Calu3 (cell line): ENCODE results near the gene GMFB. TPM values are rescaled to one million over a fixed set of nuclear protein-coding genes. Genes with fewer than 3 reads are reported as not detected.
A peak's percentile ranks its signal among the peaks of the same experiment; 100 is the strongest.

Source experiments
- BruUV-seq: library from RNA; stranded (reverse); fragments of 400-500 nt; replicated peaks from 2 replicates; lab custom pipeline; 2021; lab: Mats Ljungman, UMichigan
- CTCF ChIA-PET: fragments of 300-600 bp; sonication (Branson Sonifier 250); formaldehyde crosslinking; loops from one replicate; lab custom pipeline; 2022; ENCODE audit warnings: antibody characterized with exemption; lab: Charles Lee
- DNase-seq: peaks from one replicate; pipeline ENCODE4 v3.0.0; 2022
- H3K27ac Mint-ChIP-seq: one replicate; pipeline ENCODE4 v1.8.0; 2022; ENCODE audit warnings: mixed read lengths; ENCODE audit not compliant: unreplicated experiment
- H3K27me3 Mint-ChIP-seq: one replicate; pipeline ENCODE4 v1.8.0; 2022; ENCODE audit warnings: mixed read lengths; ENCODE audit not compliant: unreplicated experiment
- H3K36me3 Mint-ChIP-seq: one replicate; pipeline ENCODE4 v1.8.0; 2022; ENCODE audit warnings: mild to moderate bottlenecking, moderate library complexity, mixed read lengths; ENCODE audit not compliant: insufficient read depth, unreplicated experiment
- H3K4me1 Mint-ChIP-seq: one replicate; pipeline ENCODE4 v1.8.0; 2022; ENCODE audit warnings: mild to moderate bottlenecking, low read depth, mixed read lengths; ENCODE audit not compliant: unreplicated experiment
- H3K4me3 Mint-ChIP-seq: one replicate; pipeline ENCODE4 v1.8.0; 2022; ENCODE audit warnings: mild to moderate bottlenecking, low read depth, moderate library complexity, mixed read lengths; ENCODE audit not compliant: unreplicated experiment
- H3K9me3 Mint-ChIP-seq: one replicate; pipeline ENCODE4 v1.8.0; 2022; ENCODE audit warnings: low read depth, mixed read lengths; ENCODE audit not compliant: unreplicated experiment
- intact Hi-C: fragments of 100-400 bp; cut with micrococcal nuclease; formaldehyde crosslinking; loops from one replicate; pipeline ENCODE4 v1.10.0; 2022; ENCODE audit not compliant: unreplicated experiment
- total RNA-seq: library from RNA; stranded (reverse); gene quantifications from 2 replicates; pipeline ENCODE4 v1.2.3, GENCODE V29; 2022
- TF ChIP-seq, protein P1 (sequence below): fragments of 200-600 bp; IDR thresholded peaks from one replicate; pipeline ENCODE4 v1.8.0; 2022; ENCODE audit warnings: antibody characterized with exemption; ENCODE audit not compliant: unreplicated experiment

GMFB gene
- total RNA-seq, 1 experiment from 2014 or later: 39.2 TPM

- Mint-ChIP-seq H3K27me3 (peaks cover 17% of the 10 kb centered on the region), H3K27ac (no peak overlapping the region), H3K4me1 (peaks cover 12% of the 10 kb centered on the region), H3K9me3 (no peaks in the 10 kb centered on the region), H3K4me3 (no peak overlapping the region), H3K36me3 (no peaks in the 10 kb centered on the region)
- intact Hi-C loops: no loop called here
- CTCF ChIA-PET: no interaction called here
- TF ChIP-seq, protein P1, sequence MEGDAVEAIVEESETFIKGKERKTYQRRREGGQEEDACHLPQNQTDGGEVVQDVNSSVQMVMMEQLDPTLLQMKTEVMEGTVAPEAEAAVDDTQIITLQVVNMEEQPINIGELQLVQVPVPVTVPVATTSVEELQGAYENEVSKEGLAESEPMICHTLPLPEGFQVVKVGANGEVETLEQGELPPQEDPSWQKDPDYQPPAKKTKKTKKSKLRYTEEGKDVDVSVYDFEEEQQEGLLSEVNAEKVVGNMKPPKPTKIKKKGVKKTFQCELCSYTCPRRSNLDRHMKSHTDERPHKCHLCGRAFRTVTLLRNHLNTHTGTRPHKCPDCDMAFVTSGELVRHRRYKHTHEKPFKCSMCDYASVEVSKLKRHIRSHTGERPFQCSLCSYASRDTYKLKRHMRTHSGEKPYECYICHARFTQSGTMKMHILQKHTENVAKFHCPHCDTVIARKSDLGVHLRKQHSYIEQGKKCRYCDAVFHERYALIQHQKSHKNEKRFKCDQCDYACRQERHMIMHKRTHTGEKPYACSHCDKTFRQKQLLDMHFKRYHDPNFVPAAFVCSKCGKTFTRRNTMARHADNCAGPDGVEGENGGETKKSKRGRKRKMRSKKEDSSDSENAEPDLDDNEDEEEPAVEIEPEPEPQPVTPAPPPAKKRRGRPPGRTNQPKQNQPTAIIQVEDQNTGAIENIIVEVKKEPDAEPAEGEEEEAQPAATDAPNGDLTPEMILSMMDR: no peak
- BruUV-seq: no TSS peak
- no peak for DNase-seq
Measured at GRCh38 chr14:54498095-54498531, 9.3 kb upstream of the GMFB start.

GRCh38 chr14:54497224-54497623 lies 8.4 kb upstream of the GMFB start:
- CTCF ChIA-PET: no interaction called here
- no peaks in the 10 kb centered on the region for H3K36me3 Mint-ChIP-seq
- peaks cover 12% of the 10 kb centered on the region for H3K4me1 Mint-ChIP-seq
- TF ChIP-seq, protein P1: no peak
- BruUV-seq: no TSS peak
- no peak for DNase-seq
- H3K9me3 Mint-ChIP-seq: no peaks in the 10 kb centered on the region
- peaks cover 17% of the 10 kb centered on the region for H3K27me3 Mint-ChIP-seq
- intact Hi-C loops: no loop called here
- H3K4me3 Mint-ChIP-seq: no peak overlapping the region
- H3K27ac Mint-ChIP-seq: no peak overlapping the region

- CTCF ChIA-PET: interaction anchor here (0.5 to 0.7 kb wide), 2 partner anchors 96 to 144 kb away, joined by 3 read pairs; partner anchors contain the start of gene CDKN3
- TF ChIP-seq, protein P1: no peak
- peaks cover 13% of the 10 kb centered on the region for H3K36me3 Mint-ChIP-seq
- no peaks in the 10 kb centered on the region for H3K27me3 Mint-ChIP-seq
- peak; percentile 12 for DNase-seq
- H3K27ac Mint-ChIP-seq: no peak overlapping the region
- BruUV-seq: no TSS peak
- intact Hi-C loops: no loop called here
- H3K4me1 Mint-ChIP-seq: peaks cover 21% of the 10 kb centered on the region
- no peaks in the 10 kb centered on the region for H3K9me3 Mint-ChIP-seq
- no peak overlapping the region for H3K4me3 Mint-ChIP-seq
Measured at GRCh38 chr14:54493293-54493692, 4.5 kb upstream of the GMFB start.

GRCh38 chr14:54490445-54491175 lies 1.8 kb upstream of the GMFB start:
- BruUV-seq: no TSS peak
- Mint-ChIP-seq H3K27ac (no peak overlapping the region), H3K27me3 (no peaks in the 10 kb centered on the region), H3K4me1 (peaks cover 23% of the 10 kb centered on the region), H3K36me3 (peaks cover 22% of the 10 kb centered on the region), H3K9me3 (no peaks in the 10 kb centered on the region), H3K4me3 (no peak overlapping the region)
- DNase-seq: no peak
- intact Hi-C loops: no loop called here
- CTCF ChIA-PET: no interaction called here
- TF ChIP-seq, protein P1: no peak
